Left colon (tissue), 2 donors: ENCODE measurements around the gene TRMT44. TPM values are rescaled to one million over a fixed set of nuclear protein-coding genes. Genes with fewer than 3 reads are reported as not detected.

ENCODE experiments used
- ATAC-seq: fragments of 200-7000 bp; cut with Tn5 transposase; one replicate; pipeline ENCODE4 v1.9.1; 2020; ENCODE audit warnings: mild to moderate bottlenecking, moderate library complexity
- DNase-seq, 2 donors: peaks; one replicate each; pipeline ENCODE4 v3.0.0-alpha.2; 2020
- intact Hi-C, 2 donors: fragments of 100-400 bp; cut with DNase I in 1 of 2; cut with micrococcal nuclease in 1 of 2; formaldehyde crosslinking; loops; one replicate each; pipeline versions ENCODE4 v1.11.2 to v1.14.0; 2022; cut with DNase I, micrococcal nuclease
- total RNA-seq, 2 donors: library from RNA; stranded (reverse); fragmentation: NEBNext Ultra II Directional; extraction: Animal tissue kit (Norgen Biotek cat#: 25700); gene quantifications; one replicate each; pipeline ENCODE4 v1.2.1, GENCODE V29; 2021
- donor health status: DM: no; HTN: no; CAD: no.
- donor health status: DM: yes; HTN: yes; CAD: no.

The TRMT44 gene
- total RNA-seq, 2 donors from 2014 or later: 14.3 to 16.4 TPM

- intact Hi-C loops: no loop called here
- no peak for DNase-seq
- peak; percentile 60 for ATAC-seq
Observed at GRCh38 chr4:8427761-8428287, 12.8 kb upstream of the TRMT44 start.

DNA sequence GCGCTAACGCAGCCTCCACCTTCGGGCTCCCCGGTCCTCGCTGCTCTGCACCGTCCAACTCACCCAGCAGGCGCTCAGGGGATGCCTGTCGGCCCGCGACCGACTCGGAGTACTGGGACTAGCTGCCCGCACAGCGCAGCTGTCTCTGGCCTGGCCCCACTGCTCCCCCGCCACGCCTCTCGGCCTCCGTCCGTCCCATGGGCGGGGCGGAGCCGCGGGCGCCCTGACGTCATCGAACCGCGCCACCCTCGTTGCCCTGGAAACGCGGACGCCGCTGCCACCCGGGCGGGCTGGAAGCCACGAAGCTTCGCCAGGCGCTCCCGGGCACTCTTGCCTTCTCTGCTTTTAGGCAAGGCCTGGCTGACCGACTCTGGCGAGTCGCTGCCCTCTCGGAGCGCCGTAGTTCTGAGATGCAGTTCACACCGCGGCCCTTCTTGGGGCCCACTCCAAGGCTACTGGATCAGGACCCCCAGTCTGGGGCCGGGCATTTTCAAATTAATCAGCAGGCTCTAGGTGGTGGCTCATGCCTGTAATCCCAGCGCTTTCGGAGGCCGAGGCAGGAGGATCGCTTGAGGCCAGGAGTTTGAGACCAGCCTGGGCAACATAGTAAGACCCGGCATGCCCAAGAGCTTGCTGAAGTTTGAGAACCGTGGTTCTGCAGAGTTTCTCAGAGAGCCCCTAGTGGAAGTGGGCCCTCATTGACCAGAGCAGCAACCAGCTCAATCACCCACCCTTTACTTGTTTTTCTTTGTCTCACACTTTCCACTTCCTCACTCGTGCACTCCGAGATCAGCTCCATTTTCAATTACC, 12.1 kb upstream of the TRMT44 start:
- DNase-seq (peak; percentile 80 to 92), ATAC-seq (peak; percentile 99)
- intact Hi-C loops: no loop called here

GRCh38 chr4:8431553-8431952, 9.0 kb upstream of the TRMT44 start:
- DNase-seq (no peak), ATAC-seq (no peak)
- intact Hi-C loops: no loop called here

DNA sequence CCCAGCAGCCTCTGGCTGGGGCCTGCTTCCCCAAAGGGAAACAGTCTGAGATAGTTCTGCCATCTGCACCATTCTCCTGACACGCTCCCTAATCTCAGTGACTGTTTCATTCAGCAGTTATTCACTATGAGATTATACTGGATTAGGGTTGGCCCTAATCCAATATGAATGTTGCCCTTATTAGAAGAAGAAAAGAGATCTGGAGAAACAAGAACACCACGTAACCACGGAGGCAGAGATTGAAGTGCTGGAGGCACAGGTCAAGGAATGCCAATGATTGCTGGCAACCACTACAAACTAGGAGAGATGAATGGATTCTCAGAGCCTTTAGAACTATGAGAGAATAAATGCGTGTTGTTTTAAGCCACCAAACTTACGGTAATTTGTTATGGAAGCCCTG, 7.4 kb upstream of the TRMT44 start:
- DNase-seq (no peak), ATAC-seq (no peak)
- intact Hi-C loops: no loop called here

DNA sequence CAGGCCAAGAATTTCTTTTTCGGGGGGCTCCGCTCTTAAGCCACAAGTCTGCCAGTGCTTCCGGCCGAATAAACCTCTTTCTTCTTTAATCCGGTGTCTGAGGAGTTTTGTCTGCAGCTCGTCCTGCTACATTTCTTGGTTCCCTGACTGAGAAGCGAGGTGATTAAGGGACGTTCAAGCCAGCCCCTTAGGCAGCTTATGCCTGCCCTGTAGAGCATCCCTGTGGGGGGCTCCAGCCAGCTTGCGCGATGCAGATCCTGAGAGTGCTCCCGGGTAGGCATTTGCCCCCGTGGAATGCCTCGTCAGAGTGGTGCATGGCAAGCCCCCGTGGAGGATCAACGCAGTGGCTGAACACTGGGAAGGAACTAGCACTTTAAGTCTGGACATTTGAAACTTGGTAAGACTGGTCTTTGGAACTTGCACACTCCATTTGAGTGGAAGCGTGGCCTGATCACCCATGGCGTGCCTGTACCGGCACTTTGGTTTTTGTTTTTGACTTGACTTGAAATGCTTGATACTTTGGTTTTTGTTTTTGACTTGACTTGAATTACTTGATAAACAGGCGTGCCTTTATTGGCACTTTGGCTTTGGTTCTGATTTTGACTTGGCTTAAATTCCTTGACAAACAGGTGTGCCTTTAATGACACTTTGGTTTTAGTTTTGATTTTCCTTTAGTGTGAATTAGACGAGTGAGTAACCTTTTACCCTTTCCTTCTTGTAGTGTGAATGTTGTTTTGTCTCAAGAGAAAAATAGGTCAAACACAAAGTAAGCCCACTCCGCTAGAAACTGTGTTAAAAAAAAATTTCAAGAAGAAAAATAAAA, 6.1 kb upstream of the TRMT44 start:
- no peak for DNase-seq
- intact Hi-C loops: no loop called here
- peak; percentile 72 for ATAC-seq

GRCh38 chr4:8435656-8436121, 4.9 kb upstream of the TRMT44 start:
- DNase-seq (peak in 1 of 2 donors; percentile 28), ATAC-seq (no peak)
- intact Hi-C loops: no loop called here

- intact Hi-C loops: no loop called here
- DNase-seq (no peak), ATAC-seq (no peak)
Observed at GRCh38 chr4:8437281-8437680, 3.3 kb upstream of the TRMT44 start.

DNA sequence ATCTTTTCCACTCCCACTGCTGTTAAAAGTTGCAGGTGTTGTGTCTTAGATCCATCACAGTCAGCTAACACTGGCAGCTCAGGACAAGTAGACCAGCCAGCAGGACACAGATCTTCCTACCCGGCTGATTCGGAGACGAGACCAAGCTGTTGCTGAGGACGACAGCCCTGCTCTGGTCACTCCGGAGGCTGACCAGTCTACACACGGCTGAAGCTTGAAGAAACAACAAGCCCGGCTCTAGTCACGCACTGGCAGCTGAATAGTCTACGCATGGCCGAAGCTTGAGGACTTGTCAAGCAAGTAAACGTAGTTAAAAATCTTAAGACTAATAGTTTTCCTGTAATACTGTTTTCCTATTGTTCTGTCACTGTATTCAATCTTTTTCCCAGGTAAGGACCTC, 1.8 kb upstream of the TRMT44 start:
- ATAC-seq: no peak

GRCh38 chr4:8439168-8439567, 1.4 kb upstream of the TRMT44 start:
- intact Hi-C loops: no loop called here
- DNase-seq (no peak), ATAC-seq (no peak)

More for the DNA sequence above, 1.8 kb upstream of the TRMT44 start:
- no peak for DNase-seq
- intact Hi-C loops: no loop called here

GRCh38 chr4:8439914-8440491, 574 bp upstream of the TRMT44 start:
- DNase-seq (peak in 1 of 2 donors; percentile 28), ATAC-seq (peak; percentile 32)
- intact Hi-C loops: no loop called here

DNA sequence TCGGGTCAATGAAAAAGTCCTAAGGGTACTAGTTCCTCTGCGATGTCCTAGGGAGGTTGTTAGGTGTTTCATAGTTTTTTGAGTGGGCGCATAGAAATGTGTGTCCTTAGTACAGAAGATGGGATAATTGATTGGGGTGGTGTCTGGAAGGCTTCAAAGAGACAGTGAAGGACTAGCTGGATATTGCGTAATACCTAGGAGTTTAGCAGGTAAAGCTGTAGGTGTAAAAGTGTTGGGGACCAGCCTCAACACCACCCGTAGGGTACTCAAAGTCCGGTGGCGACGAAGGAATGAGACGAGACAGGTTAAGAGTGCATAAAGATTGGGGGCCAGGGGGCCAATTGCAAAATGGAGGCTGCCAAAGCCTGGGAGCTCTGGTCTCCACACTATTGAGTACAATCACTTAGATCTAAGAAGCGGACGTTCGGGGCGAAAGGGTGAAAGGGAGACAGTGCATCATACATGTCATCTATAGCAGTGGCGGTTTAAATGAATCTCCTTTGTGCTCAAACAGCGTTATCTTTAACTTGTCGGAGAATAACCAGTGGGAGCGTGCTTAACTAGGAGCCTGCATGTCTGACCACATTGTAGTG, 1.0 kb downstream of the TRMT44 start:
- DNase-seq (no peak), ATAC-seq (no peak)
- intact Hi-C loops: no loop called here

DNA sequence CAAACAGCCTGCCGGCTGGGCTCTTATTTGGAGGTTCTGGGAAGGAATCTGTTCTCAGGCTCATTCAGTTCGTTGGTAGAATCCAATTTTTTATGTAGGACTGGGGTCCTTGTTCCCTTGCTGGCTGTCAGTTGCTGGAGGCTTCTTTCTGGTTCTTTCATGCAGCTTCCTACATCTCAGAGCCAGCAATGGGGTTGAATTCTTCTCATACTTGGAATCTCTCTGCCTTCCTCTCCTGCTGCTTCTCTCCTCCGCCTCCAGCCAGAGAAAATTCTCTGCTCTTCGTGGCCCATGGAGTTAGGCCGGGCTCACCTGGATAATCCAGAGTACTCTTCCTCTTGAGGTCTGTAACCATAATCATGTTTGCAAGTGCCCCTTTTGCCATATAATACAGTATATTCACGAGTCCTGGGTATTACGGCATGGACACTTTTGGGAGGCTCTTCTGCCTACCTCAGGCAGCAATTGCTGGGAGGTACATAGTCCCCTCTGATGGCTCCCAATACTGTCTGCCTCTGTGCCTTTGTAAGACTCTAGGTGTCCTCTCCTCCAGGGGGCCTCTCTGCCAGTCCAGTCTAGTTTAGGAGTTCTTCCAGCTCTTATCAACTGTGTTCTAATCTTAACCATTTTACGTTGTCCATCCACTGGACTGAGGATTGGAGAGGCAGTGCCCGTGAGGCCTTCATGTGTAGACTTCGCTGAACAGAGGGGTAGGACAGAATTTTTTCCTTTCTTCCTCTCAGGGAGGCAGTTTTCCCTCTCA, 2.2 kb downstream of the TRMT44 start:
- no peak for DNase-seq
- intact Hi-C loops: no loop called here
- ATAC-seq: no peak

- ATAC-seq: no peak
- intact Hi-C loops: no loop called here
Observed at GRCh38 chr4:8443801-8444200, 3.2 kb downstream of the TRMT44 start.

DNA sequence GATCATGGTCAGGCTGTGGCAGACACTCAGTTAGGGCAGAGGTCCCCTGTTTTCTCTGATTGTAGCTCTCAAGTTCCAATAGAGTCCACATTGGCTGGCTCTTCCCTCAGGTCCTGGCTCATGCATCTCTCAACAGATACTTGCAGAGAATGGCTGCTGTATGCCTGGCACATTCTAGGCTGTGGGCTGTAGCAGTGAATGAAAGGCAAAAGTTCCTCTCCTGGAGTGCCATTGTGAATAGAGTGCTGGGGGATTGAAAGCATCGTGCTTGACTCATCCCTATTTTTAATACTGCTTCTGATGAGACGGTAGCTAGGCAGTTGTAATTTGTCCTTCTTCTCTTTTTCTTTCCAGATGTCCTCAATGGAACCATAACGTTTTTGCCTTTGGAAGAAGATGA, 5.5 kb downstream of the TRMT44 start:
- ATAC-seq: no peak
- no peak for DNase-seq
- intact Hi-C loops: no loop called here

More at GRCh38 chr4:8443801-8444200, 3.2 kb downstream of the TRMT44 start:
- no peak for DNase-seq

DNA sequence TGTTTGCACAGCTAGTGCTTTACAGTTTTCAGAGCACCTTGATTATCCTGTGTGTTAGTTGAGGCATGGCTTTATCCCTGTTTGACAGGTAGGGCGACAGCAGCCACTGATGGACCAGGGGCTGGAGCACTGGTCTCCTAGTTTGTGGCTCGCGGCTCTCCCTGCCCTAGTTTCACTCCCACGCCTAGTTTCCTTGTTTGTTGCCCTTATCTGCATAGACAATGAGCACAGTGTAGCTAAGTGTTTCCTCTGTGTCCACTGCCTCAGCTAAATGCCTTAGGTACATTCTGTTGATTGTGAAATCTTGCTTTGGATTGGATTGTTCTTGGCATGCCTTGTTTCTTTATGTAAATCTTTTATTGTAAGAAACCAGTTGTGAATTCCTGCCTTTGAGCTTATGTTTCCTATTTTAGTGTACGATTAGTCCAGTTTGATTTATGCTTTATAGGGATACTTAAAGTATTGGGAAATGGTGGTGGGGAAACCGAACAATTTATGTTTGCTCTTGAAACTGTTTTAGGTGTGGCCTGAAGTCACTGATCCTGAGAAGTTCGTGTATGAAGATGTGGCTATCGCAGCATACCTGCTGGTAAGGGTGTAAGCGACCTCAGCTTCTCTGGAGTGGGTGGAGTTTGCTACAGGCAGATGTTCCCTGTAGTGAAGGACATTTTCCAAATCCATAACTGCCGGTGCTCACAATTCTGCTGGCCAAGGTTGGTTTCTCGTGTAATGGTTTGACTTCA, 11.0 kb downstream of the TRMT44 start:
- DNase-seq (no peak), ATAC-seq (no peak)
- intact Hi-C loops: no loop called here

- intact Hi-C loops: no loop called here
- ATAC-seq (no peak), DNase-seq (no peak)
Observed at GRCh38 chr4:8453957-8454356, 13.4 kb downstream of the TRMT44 start.

GRCh38 chr4:8457646-8458252, 17.2 kb downstream of the TRMT44 start:
- intact Hi-C loops: no loop called here
- ATAC-seq (no peak), DNase-seq (no peak)
